ENCODE data around the gene CENPN. TPM values are rescaled to one million over a fixed set of nuclear protein-coding genes. Genes with fewer than 3 reads are reported as not detected.
A peak's percentile ranks its signal among the peaks of the same experiment; 100 is the strongest.

The CENPN gene
- total and polyA plus RNA-seq, 10 of the 15 experiments (the other 5 are each of a cell fraction or from before 2014, with no cell fraction given): 39.8 to 143 (median 66.8) TPM

DNA sequence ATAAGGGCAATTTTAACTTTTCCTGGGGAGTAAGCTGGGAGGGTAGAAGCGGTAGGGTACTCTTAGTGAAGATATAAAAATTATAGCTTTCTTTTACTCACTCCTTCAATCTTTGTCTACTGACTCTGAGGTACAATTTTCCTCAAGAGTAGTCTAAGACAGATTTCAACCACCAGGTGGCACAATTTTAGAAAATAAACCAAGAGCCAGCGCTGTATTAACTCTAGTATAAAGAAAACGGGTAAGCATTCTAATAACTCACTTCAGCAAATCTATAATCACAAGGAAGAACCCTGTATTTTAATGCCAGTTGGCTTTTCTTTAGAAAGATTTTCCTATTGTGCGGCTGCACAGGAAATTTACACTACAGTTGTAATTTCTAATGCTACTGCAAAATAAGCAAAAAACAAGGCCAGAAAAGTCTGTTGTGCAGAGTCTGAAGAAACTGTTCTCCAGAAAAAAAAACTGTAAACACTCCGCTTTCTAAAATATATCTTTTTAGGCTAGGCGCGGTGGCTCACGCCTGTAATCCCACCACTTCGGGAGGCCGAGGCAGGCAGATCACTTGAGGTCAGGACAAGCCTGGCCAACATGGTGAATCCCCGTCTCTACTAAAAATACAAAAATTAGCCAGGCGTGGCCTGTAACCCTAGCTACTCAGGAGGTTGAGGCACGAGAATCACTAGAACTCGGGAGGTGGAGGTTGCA, 2.2 kb upstream of the CENPN start:
- ATAC-seq: peak; percentile 34
- Histone ChIP-seq H3K9ac (ENCODE audit: control insufficient read depth, insufficient read depth, low read length) (peak overlapping the region; percentile 34), H3K4me1 (ENCODE audit: control insufficient read depth, insufficient read depth, low read length) (peaks cover 9% of the 10 kb centered on the region), H4K20me1 (ENCODE audit: control insufficient read depth, insufficient read depth) (no peaks in the 10 kb centered on the region), H3K4me3 (peak overlapping the region; percentile 59), H2AFZ (ENCODE audit: control insufficient read depth, low read depth, low read length) (no peak overlapping the region), H3K9me3 (replicated peaks; ENCODE audit: control insufficient read depth, insufficient read depth, low read length) (no peaks in the 10 kb centered on the region; the same call in 2 of the 3 replicates), H3K27me3 (replicated peaks in 1 of 2; ENCODE audit: control insufficient read depth in 2 of 2, insufficient read depth in 2 of 2, low read length in 1 of 2) (no peaks in the 10 kb centered on the region), H3K4me2 (ENCODE audit: control insufficient read depth, insufficient read depth) (peak overlapping the region; percentile 48), H3K79me2 (ENCODE audit: control insufficient read depth, insufficient read depth, low read length) (peaks cover 89% of the 10 kb centered on the region), H3K27ac (ENCODE audit: control insufficient read depth, insufficient read depth) (peak overlapping the region; percentile 40), H3K36me3 (ENCODE audit: control insufficient read depth in 2 of 2, insufficient read depth in 2 of 2, low read length in 1 of 2) (0 out of 4 replicates have a peak, but pooled peaks cover 0 to 2% of the 10 kb centered on the region in 2 experiments)
- CTCF ChIA-PET: interaction anchor here (0.6 to 5.1 kb wide), 13 partner anchors 11 to 145 kb away, joined by 3 to 67 read pairs (median 5); partner anchors contain the start of genes ATMIN and C16orf46
- POLR2A ChIA-PET: interaction anchor here (0.6 to 4.2 kb wide), 4 partner anchors 30 to 749 kb away, joined by 3 to 25 read pairs (median 5); partner anchors contain the start of genes ATMIN and C16orf46
- RAD21 ChIA-PET (ENCODE audit: unreplicated experiment): interaction anchor here (0.7 to 1.9 kb wide), 7 partner anchors 8 to 80 kb away, joined by 3 to 9 read pairs (median 3); partner anchors contain the start of genes ATMIN and C16orf46
- SMC1A ChIA-PET (ENCODE audit: uncharacterized antibody, unreplicated experiment): interaction anchor here (0.5 to 2.0 kb wide), 12 partner anchors 10 to 731 kb away, joined by 3 to 16 read pairs (median 4); partner anchors contain the start of gene GAN
- 9% methylated on average over 14 of the region's 14 CpGs for WGBS (ENCODE audit: insufficient coverage, insufficient replicate concordance, low lambda C conversion rate, missing lambda C conversion rate)
- in situ Hi-C loops (cut with MboI) (no loop called here), intact Hi-C loops (cut with micrococcal nuclease; ENCODE audit: unreplicated experiment) (loop anchor here (10.0 kb wide), 3 partner anchors 310 to 1650 kb away; partner anchors contain the start of gene GAN)
- no peak for FAIRE-seq
- BruUV-seq (replicated peaks): no TSS peak
- no peak for DNase-seq (ENCODE audit: low read depth, low spot score)
- TF ChIP-seq TCF12 (IDR thresholded peaks at IDR 0.05; ENCODE audit: low read depth, low read length) (no peak), BMI1 (IDR thresholded peaks at IDR 0.05; ENCODE audit: borderline replicate concordance) (peak; percentile 52; the same call in 1 of the 2 replicates), NBN (IDR thresholded peaks at IDR 0.05) (peak; percentile 62; the same call in 1 of the 2 replicates), POU2F2 (IDR thresholded peaks at IDR 0.05; ENCODE audit: borderline replicate concordance, low read depth, low read length) (no peak), ZBED1 (IDR thresholded peaks at IDR 0.05; ENCODE audit: borderline replicate concordance) (no peak), SMARCA5 (IDR thresholded peaks at IDR 0.05) (peak; percentile 56; the same call in 1 of the 2 replicates), HCFC1 (IDR thresholded peaks at IDR 0.05; ENCODE audit: low read length) (no peak)
- TF ChIP-seq, protein P1, sequence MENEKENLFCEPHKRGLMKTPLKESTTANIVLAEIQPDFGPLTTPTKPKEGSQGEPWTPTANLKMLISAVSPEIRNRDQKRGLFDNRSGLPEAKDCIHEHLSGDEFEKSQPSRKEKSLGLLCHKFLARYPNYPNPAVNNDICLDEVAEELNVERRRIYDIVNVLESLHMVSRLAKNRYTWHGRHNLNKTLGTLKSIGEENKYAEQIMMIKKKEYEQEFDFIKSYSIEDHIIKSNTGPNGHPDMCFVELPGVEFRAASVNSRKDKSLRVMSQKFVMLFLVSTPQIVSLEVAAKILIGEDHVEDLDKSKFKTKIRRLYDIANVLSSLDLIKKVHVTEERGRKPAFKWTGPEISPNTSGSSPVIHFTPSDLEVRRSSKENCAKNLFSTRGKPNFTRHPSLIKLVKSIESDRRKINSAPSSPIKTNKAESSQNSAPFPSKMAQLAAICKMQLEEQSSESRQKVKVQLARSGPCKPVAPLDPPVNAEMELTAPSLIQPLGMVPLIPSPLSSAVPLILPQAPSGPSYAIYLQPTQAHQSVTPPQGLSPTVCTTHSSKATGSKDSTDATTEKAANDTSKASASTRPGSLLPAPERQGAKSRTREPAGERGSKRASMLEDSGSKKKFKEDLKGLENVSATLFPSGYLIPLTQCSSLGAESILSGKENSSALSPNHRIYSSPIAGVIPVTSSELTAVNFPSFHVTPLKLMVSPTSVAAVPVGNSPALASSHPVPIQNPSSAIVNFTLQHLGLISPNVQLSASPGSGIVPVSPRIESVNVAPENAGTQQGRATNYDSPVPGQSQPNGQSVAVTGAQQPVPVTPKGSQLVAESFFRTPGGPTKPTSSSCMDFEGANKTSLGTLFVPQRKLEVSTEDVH (IDR thresholded peaks at IDR 0.05; ENCODE audit: low read depth, partially characterized antibody): no peak
- TF ChIP-seq, protein P2, sequence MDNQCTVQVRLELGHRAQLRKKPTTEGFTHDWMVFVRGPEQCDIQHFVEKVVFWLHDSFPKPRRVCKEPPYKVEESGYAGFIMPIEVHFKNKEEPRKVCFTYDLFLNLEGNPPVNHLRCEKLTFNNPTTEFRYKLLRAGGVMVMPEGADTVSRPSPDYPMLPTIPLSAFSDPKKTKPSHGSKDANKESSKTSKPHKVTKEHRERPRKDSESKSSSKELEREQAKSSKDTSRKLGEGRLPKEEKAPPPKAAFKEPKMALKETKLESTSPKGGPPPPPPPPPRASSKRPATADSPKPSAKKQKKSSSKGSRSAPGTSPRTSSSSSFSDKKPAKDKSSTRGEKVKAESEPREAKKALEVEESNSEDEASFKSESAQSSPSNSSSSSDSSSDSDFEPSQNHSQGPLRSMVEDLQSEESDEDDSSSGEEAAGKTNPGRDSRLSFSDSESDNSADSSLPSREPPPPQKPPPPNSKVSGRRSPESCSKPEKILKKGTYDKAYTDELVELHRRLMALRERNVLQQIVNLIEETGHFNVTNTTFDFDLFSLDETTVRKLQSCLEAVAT (IDR thresholded peaks at IDR 0.05): 0 out of 2 replicates have a peak, but pooled peaks have one; percentile 14
- TF ChIP-seq, protein P3, sequence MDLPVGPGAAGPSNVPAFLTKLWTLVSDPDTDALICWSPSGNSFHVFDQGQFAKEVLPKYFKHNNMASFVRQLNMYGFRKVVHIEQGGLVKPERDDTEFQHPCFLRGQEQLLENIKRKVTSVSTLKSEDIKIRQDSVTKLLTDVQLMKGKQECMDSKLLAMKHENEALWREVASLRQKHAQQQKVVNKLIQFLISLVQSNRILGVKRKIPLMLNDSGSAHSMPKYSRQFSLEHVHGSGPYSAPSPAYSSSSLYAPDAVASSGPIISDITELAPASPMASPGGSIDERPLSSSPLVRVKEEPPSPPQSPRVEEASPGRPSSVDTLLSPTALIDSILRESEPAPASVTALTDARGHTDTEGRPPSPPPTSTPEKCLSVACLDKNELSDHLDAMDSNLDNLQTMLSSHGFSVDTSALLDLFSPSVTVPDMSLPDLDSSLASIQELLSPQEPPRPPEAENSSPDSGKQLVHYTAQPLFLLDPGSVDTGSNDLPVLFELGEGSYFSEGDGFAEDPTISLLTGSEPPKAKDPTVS (IDR thresholded peaks at IDR 0.05; ENCODE audit: low read depth, low read length): no peak
- TF ChIP-seq, protein P4, sequence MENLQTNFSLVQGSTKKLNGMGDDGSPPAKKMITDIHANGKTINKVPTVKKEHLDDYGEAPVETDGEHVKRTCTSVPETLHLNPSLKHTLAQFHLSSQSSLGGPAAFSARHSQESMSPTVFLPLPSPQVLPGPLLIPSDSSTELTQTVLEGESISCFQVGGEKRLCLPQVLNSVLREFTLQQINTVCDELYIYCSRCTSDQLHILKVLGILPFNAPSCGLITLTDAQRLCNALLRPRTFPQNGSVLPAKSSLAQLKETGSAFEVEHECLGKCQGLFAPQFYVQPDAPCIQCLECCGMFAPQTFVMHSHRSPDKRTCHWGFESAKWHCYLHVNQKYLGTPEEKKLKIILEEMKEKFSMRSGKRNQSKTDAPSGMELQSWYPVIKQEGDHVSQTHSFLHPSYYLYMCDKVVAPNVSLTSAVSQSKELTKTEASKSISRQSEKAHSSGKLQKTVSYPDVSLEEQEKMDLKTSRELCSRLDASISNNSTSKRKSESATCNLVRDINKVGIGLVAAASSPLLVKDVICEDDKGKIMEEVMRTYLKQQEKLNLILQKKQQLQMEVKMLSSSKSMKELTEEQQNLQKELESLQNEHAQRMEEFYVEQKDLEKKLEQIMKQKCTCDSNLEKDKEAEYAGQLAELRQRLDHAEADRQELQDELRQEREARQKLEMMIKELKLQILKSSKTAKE (IDR thresholded peaks at IDR 0.05; ENCODE audit: low read depth, poor library complexity, severe bottlenecking): peak; percentile 53
- TF ChIP-seq, protein P5, sequence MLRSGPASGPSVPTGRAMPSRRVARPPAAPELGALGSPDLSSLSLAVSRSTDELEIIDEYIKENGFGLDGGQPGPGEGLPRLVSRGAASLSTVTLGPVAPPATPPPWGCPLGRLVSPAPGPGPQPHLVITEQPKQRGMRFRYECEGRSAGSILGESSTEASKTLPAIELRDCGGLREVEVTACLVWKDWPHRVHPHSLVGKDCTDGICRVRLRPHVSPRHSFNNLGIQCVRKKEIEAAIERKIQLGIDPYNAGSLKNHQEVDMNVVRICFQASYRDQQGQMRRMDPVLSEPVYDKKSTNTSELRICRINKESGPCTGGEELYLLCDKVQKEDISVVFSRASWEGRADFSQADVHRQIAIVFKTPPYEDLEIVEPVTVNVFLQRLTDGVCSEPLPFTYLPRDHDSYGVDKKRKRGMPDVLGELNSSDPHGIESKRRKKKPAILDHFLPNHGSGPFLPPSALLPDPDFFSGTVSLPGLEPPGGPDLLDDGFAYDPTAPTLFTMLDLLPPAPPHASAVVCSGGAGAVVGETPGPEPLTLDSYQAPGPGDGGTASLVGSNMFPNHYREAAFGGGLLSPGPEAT (IDR thresholded peaks at IDR 0.05; ENCODE audit: low read depth): 0 out of 2 replicates have a peak, but pooled peaks have one; percentile 10

Measured in GM12878 (cell line).